Duodenal mucosa (tissue), 2 donors: Measurements from ENCODE around the gene COL4A6.

Source experiments
- H3K27ac ChIP-seq: one replicate; pipeline ENCODE4 v1.7.0; 2013; ENCODE audit warnings: low read depth, low read length
- H3K27me3 ChIP-seq, 2 donors: one replicate each; pipeline ENCODE4 v1.7.0; 2013; ENCODE audit warnings: low read length in 2 of 2, control low read depth in 1 of 2; ENCODE audit not compliant: insufficient read depth in 2 of 2, control insufficient read depth in 1 of 2
- H3K36me3 ChIP-seq, 2 donors: one replicate each; pipeline ENCODE4 v1.7.0; 2013; ENCODE audit warnings: low read length in 2 of 2, control low read depth in 1 of 2; ENCODE audit not compliant: insufficient read depth in 2 of 2, control insufficient read depth in 1 of 2
- H3K4me1 ChIP-seq, 2 donors: one replicate each; pipeline ENCODE4 v1.7.0; 2013; ENCODE audit warnings: low read length in 2 of 2, control low read depth in 1 of 2; ENCODE audit not compliant: insufficient read depth in 2 of 2, control insufficient read depth in 1 of 2
- H3K4me3 ChIP-seq, 2 donors: one replicate each; pipeline ENCODE4 v1.7.0; 2013; ENCODE audit warnings: low read length in 2 of 2, low read depth in 1 of 2
- H3K9ac ChIP-seq, 2 donors: one replicate each; pipeline ENCODE4 v1.7.0; 2013; ENCODE audit warnings: low read length in 2 of 2, low read depth in 1 of 2
- H3K9me3 ChIP-seq, 2 donors: one replicate each; pipeline ENCODE4 v1.7.0; 2013; ENCODE audit warnings: low read length in 2 of 2, control low read depth in 1 of 2; ENCODE audit not compliant: control insufficient read depth in 1 of 2

Gene COL4A6

DNA sequence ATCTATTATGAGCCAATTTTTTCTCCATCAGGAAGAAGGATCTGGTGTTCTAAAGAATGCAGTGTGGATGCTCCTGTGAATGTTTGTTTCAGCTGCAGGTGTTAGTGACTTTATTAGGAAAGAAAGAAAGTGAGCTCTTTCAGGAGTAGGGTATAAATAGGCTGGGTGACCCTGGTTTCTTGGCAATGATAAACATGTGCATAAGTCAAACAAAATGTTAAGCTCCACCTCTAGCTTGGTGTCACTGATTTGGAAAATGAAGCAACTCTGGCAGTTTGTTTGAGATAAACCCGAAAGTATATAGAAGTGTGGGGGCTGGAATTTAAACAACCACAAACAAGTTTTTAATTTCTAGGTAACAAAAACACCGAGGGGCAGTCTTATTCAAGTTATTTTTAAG is 152.3 kb downstream of the COL4A6 start:
- no peak overlapping the region for H3K4me3 ChIP-seq
- H3K9ac ChIP-seq: no peak overlapping the region
- no peaks in the 10 kb centered on the region for H3K36me3 ChIP-seq
- no peaks in the 10 kb centered on the region for H3K9me3 ChIP-seq
- H3K4me1 ChIP-seq: no peaks in the 10 kb centered on the region
- no peaks in the 10 kb centered on the region for H3K27me3 ChIP-seq
- no peak overlapping the region for H3K27ac ChIP-seq

DNA sequence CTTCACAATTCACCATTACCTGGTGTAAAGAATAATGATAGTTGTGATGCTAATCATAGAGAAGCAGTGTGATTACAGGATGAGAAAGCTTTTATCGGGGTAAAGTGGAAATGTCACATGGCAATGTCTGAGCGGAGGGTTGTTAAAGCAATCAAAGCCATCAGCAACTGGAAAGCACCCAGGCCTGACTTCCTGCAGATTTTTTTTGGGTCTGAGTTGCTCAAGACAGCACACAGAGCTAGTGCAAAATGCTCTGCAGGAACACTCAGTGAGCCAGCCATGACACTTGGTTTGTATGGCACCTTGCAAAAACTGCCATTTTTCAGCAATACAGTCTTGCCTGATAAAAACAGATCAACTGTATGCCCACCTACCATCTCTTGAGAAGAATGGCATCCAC is 152.9 kb downstream of the COL4A6 start:
- H3K27ac ChIP-seq: no peak overlapping the region
- no peaks in the 10 kb centered on the region for H3K27me3 ChIP-seq
- no peak overlapping the region for H3K9ac ChIP-seq
- H3K4me1 ChIP-seq: no peaks in the 10 kb centered on the region
- no peaks in the 10 kb centered on the region for H3K36me3 ChIP-seq
- no peaks in the 10 kb centered on the region for H3K9me3 ChIP-seq
- H3K4me3 ChIP-seq: no peak overlapping the region

DNA sequence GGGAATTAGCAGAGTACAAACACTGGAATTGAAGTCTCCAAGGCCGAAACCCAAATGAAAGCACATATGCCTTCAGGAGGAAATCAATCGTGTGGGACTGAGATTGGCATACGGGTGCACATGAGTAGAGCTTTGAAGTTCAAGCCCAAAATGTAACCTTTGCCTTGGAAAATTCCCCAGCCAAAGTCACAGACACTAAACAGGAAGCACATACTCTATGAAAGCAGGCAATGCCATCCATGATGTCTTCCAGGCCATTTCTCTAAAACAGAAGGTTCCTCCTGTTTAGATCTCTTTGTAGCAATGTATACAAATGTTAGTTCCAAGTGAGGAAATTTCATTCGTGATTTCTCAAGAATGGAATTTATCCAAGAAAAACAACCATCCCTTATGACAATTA is 162.5 kb downstream of the COL4A6 start:
- Histone ChIP-seq H3K4me1 (no peaks in the 10 kb centered on the region), H3K9me3 (no peaks in the 10 kb centered on the region), H3K4me3 (no peak overlapping the region), H3K27me3 (no peaks in the 10 kb centered on the region), H3K27ac (no peak overlapping the region), H3K9ac (no peak overlapping the region), H3K36me3 (no peaks in the 10 kb centered on the region)

DNA sequence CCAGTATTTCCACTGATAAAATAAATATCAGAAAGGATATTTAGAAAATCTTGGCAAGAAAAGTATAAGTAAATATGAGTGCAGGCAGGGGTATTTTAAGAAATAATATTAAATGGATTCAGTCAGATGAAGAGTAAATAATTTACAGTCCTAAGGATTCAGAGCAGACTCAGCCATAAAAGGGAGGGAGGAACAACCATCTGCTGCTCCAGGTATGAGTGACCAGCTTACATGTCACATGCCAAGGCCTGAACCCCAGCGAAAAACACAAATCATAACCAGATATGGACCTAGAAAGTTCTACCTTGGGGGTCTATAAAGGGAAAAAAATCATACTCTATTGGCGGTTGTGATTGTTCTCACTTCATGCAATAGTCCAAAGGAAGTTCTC is 166.8 kb downstream of the COL4A6 start:
- H3K27ac ChIP-seq: no peak overlapping the region

DNA sequence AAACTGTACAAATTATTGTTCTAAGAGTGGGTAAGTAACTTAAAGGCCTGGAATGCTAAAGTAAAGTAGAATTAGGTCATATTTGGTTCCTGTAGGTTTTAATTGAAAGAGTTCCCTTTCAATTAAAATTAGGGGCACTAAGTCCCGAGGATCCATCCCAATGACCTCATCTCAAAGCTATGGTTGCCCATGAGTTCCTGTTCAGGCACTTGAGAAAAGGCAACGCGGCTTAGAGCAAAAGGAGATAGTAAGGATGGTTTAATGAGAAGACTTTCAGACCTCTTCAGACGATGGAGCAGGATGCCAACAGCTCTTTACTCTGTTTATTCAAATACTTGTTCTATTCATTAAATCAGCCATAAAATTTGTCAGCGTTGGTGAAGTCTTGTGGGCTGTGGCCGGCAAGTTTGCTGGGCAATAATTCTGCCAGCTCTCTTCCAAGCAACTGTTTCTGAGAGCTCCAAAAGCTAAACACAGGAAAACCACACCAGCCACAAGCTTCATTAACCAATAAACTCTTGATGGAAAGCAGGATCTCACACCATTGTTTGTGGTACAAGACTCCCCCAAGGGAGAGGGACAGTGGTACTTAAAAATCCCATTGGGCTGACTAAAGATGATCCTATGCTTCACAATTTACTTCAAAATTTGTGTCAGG is 167.4 kb downstream of the COL4A6 start:
- Histone ChIP-seq H3K27me3 (no peaks in the 10 kb centered on the region), H3K9me3 (no peaks in the 10 kb centered on the region), H3K4me3 (no peak overlapping the region), H3K36me3 (no peaks in the 10 kb centered on the region), H3K9ac (no peak overlapping the region), H3K27ac (no peak overlapping the region), H3K4me1 (no peaks in the 10 kb centered on the region)

More for the DNA sequence above, 166.8 kb downstream of the COL4A6 start:
- H3K4me1 ChIP-seq: no peaks in the 10 kb centered on the region
- no peaks in the 10 kb centered on the region for H3K27me3 ChIP-seq
- no peaks in the 10 kb centered on the region for H3K36me3 ChIP-seq
- no peaks in the 10 kb centered on the region for H3K9me3 ChIP-seq
- H3K4me3 ChIP-seq: no peak overlapping the region
- H3K9ac ChIP-seq: no peak overlapping the region

DNA sequence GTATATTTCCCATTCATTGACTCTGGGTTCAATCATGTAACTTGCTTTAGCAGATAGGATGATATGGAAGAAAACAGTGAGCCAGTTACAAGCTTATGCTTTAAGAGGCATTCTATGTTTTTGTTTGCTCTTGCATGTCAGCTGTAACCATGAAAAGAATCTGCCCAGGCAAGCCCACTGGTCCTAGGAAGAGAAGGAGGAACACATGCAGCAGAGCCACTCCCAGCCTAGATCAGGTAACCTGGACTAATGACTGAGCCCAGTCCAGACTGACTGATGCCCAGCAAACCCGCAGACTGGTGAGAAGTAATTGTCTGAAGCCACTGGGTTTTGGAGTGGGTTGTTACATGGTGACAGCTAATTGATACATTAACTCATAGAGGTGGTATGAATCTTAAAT is 167.9 kb downstream of the COL4A6 start:
- H3K36me3 ChIP-seq: no peaks in the 10 kb centered on the region
- H3K9me3 ChIP-seq: no peaks in the 10 kb centered on the region
- H3K27ac ChIP-seq: no peak overlapping the region
- H3K4me1 ChIP-seq: no peaks in the 10 kb centered on the region
- H3K9ac ChIP-seq: no peak overlapping the region
- H3K4me3 ChIP-seq: no peak overlapping the region
- H3K27me3 ChIP-seq: no peaks in the 10 kb centered on the region

DNA sequence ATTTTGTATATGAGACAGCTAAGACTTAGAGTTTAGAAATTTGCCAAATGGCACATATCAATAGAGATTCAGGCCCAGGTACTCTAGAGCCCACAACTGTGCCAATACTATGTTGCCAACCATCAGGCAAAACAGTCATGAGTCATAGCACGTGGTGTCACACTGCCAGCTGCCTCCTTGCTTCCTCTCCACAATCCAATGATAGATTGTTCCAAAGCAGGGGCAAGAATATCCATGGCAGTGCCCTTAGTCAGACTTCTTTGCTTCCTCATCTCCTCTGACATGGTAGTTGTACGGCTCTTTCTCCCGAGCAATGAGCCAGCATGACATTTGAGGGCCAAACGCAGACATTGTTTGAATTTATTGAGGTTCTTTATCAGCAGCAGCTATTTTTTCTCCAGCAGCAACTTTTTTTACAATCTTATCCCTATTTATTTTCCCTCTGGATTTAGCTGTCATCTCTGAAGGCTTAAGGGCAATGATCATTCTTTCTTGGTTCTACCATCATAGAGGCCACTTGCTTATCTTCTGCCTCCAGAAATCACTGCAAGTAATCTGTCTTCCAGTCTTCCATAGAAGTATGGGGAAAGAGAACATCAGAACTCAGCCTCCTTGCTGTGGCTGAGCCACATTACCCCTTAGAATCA is 169.7 kb downstream of the COL4A6 start:
- H3K9ac ChIP-seq: no peak overlapping the region
- no peak overlapping the region for H3K4me3 ChIP-seq
- H3K4me1 ChIP-seq: no peaks in the 10 kb centered on the region
- no peak overlapping the region for H3K27ac ChIP-seq
- no peaks in the 10 kb centered on the region for H3K27me3 ChIP-seq
- no peaks in the 10 kb centered on the region for H3K36me3 ChIP-seq
- H3K9me3 ChIP-seq: no peaks in the 10 kb centered on the region

DNA sequence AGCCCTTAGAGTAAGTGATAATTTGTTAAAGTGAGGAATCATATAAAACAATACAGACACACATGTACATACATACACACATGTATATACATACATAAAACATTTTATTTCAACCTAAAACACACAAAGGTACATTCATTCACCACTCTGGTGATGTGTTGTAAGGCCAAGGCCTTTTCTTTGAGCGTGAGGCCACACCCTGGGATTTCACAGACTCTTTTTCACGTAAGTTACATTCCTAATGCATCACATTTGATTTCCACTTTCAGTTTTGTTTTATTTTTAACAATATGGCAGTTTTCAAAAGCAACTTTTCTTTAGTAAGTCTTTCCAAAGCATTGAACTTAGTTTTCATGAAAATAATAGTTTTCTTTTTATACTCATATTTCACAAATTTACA is 170.7 kb downstream of the COL4A6 start:
- no peaks in the 10 kb centered on the region for H3K27me3 ChIP-seq

DNA sequence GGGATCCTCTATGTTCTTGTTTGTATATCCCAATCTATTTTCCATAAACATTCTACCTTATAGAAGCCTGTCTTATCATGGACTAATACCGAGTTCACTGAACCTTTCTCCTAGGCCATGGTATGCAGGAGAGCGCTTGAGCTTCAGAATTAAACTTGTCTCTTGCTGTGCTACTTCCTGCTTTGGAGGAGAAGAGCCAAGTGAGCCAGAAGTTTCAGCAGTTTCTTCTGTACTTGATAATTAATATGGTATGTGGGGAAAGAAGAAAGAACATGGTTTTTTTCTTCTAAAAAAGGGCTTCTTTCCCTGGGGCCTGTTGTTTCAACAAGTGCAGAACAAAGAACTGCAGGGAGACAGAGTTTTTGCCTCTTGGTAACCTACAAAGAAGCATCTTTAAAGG is 173.8 kb downstream of the COL4A6 start:
- Histone ChIP-seq H3K36me3 (no peaks in the 10 kb centered on the region), H3K27ac (no peak overlapping the region), H3K9ac (no peak overlapping the region), H3K9me3 (no peaks in the 10 kb centered on the region), H3K27me3 (no peaks in the 10 kb centered on the region), H3K4me1 (no peaks in the 10 kb centered on the region), H3K4me3 (no peak overlapping the region)

More for the DNA sequence above, 170.7 kb downstream of the COL4A6 start:
- no peak overlapping the region for H3K27ac ChIP-seq
- no peaks in the 10 kb centered on the region for H3K36me3 ChIP-seq
- no peaks in the 10 kb centered on the region for H3K9me3 ChIP-seq
- H3K4me1 ChIP-seq: no peaks in the 10 kb centered on the region
- no peak overlapping the region for H3K4me3 ChIP-seq
- H3K9ac ChIP-seq: no peak overlapping the region

DNA sequence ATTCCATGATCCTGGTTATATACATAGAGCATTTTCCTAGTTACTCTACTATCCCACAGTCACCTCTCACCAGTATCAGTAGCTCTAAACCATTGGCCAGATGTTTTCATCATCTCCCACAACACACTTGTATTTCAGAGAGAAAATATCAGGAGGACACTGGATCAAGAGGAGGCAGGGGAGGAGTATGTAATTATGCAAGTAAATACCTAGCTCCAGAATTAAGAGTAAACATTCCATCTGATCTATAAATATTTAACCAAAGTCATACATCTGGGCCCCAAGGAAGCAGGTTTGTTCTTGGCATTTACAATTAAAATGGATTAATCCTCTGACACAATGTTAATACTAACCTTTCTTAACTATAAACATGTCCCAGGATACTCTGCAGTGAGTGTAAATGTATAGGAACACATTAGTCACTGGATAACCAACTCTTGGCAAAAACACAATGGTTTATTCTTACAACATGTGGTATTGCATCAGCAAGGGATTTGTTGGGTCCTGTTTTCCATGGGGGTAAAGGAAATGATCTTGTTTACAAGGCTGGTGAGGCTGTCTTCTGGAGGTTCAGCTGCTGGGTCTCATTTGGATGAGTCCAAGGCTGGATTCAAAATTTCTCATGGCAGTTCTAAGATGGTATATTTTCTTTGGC is 176.5 kb downstream of the COL4A6 start:
- H3K27me3 ChIP-seq: no peaks in the 10 kb centered on the region
- no peak overlapping the region for H3K9ac ChIP-seq
- no peaks in the 10 kb centered on the region for H3K4me1 ChIP-seq
- no peaks in the 10 kb centered on the region for H3K9me3 ChIP-seq
- H3K36me3 ChIP-seq: no peaks in the 10 kb centered on the region
- no peak overlapping the region for H3K4me3 ChIP-seq
- no peak overlapping the region for H3K27ac ChIP-seq
